HG02571 (cell line): ENCODE measurements around the gene SCFD2.
"Not testable (repeated sequence)": the region's sequence is repeated elsewhere in the genome, so short reads cannot be mapped to it uniquely, and the experiment has no call there.

ENCODE experiments used
- ATAC-seq: cut with Tn5 transposase; IDR thresholded peaks from one replicate; pipeline ENCODE4 v1.9.1; 2021; ENCODE audit warnings: mild to moderate bottlenecking, moderate library complexity; ENCODE audit not compliant: unreplicated experiment

The SCFD2 gene

DNA sequence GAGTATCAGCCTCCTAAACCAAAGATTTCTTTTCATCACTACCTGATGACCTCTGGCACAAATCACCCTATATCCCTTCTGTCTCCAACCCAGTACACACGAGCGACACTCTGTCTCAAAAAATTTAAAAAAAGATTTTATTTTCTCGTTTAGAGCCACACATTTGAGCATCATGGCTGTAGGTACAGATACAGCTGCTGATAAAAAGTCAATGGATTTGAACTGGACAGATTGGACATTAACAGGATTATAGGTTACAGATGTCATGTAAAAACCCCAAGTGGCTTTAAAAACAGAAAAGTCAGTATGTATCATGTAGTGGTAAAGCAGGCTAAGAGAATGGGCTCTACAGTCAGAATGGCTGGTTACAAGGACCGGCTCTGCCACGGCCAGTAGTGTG, 171.1 kb downstream of the SCFD2 start:
- no peak for ATAC-seq

DNA sequence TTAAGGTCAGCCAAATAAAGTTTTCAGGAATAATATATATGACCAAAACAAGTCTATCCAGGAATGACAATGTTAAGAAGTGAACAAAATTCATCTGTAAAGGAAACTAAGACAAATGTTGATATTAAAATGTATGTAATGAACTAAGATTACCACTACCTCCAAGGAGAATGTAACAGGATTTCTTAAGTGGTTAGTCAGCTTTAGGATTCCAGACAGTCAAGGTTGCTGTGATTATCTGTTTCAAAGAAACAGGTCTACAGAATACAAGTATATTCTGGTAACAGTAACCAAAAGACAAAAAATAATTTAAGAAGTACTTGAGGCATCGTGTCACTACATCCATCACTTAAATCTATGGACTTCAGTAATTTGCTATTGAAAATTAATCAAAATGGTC, 172.8 kb downstream of the SCFD2 start:
- no peak for ATAC-seq

DNA sequence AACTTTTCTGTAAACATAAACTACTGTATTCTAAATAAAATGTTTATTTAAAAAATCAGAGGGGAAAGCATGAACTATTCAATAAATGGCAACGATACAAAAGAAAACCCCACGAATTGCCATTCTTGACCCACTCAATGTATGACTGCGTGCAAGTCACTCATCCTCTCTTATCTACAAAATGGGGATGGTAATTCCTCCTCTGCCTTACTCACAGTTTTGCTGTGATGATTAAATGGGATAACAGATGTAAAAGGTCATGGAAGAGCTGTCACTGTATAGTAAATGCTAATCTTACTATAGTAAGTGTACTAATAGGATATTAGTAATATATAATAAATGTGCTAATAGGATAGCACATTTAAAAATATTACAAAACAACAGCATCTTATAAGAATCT, 173.4 kb downstream of the SCFD2 start:
- ATAC-seq = no peak

DNA sequence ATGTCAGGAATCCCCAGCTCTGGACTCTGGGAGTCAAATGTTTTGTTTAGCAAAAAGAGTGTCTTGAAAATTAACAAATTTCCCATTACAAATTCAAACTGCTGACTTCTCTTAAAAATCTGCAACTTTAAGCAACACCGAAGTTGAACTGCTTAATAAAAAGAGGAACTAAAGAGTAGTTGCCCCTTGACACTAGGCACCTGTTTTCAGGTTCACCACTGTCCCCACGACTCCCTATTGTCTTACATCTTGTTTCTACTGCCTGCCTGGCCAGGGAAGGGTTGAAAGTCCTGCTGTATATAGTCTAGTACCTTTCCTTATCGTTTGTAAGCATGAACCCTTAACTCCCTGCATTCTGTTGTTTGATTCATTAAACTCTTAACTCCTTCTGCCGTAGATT, 173.9 kb downstream of the SCFD2 start:
- no peak for ATAC-seq

DNA sequence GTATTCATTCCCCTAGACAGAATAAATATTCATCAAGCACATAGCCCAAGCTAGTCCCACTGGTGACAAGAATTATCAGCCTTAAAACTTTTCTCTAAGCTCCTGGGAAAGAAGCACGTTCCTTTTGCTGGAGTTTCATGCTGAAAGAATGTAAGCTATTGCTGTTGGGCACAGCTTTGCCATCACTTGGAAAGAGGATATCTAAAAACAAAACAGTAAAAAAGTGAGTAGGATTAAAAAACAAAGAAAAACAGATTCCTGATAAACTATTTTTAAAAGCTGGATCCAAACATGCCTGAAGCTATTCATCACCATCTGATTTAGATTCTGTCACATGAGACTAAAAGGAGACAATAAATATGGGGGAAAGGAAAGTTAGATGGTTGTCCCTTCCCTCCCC, 176.8 kb downstream of the SCFD2 start:
- ATAC-seq = no peak

DNA sequence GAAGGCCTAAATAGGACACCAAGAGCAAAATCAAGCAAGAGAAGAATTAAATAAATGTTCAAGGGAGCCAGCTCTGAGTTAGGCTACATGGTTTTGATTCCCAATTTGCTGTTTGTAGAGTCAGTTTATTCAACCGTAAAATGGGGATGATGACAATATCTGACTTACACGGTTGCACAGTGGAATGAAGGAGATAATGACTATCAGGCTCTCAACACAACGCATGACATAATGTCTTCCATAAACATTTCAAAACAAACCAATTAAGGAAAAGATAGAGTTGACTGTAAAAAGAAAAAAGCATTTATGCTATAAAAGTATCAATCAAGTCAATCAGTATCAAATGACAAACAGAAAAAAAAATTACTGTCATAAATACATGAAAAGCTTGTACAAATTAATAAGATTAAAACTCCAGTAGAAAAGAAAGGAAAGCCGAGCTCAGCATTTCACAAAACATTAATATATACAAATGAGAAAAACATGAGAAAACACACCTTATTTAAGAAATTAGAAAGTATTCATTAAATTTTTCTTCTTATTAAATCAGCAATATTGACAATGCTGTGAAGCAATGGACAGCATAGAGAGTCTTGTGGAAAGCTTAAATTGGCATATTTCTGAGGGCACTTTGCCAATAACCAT, 179.0 kb downstream of the SCFD2 start:
- no peak for ATAC-seq

DNA sequence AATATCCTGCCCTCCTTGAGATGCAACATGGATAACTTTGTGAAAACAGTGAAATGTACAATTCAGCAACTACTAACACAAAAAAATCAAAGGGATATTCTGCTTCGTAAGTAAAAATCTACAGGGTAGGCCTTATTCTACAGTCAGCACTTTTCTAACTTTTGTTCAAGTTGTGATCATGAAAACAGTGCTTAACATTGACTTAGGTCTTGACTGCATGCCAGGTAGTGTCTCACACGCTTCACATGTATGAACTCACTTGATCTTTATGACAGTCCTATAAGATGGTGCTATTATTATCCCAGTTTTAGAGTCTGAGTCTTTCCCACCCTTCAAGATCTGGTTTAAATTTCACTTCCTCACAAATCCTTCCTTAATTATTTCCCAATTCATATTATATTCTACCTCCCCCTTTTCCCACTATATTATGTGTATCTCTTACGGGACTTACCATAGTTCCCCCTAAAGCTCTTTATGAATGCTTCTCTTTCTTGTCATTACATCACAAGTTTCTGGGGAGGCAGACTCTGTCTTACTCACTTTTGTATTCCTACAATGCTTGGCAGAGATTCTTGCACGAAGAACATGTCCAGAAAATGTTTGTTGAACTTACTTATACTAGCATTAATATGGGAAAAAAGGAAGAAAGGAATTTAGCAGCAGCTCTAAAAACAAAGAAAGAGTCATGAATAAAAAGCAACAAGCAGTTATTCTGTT, 179.8 kb downstream of the SCFD2 start:
- no peak for ATAC-seq

DNA sequence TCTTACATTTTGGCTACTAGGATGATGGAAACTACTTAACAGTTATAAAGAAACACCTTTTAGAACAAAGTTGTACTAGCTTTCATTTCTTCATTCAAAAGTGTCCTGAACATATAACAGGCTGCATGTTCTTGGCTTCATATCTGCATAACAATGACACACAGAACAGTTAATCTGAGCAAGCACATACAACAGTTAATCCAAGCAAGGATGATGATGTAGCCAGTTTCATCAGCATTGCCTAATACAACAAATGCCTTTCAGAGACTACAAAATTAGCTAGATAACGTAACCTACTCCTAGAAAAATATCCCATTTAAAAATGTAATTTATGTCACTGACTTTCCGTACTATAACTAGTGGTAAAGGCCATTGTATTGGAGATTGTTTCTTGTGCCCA, 182.1 kb downstream of the SCFD2 start:
- no peak for ATAC-seq

DNA sequence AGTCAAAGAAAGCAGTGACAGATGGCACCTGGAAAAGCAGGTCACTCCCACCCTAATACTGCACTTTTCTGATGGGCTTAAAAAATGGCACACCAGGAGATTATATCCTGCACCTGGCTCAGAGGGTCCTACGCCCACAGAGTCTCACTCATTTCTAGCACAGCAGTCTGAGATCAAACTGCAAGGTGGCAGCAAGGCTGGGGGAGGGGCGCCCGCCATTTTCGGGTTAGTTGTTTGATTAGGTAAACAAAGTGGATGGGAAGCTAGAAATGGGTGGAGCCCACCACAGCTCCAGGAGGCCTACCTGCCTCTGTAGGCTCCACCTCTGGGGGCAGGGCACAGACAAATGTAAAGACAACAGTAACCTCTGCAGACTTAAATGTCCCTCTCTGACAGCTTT, 188.1 kb downstream of the SCFD2 start:
- ATAC-seq = not testable (repeated sequence)

DNA sequence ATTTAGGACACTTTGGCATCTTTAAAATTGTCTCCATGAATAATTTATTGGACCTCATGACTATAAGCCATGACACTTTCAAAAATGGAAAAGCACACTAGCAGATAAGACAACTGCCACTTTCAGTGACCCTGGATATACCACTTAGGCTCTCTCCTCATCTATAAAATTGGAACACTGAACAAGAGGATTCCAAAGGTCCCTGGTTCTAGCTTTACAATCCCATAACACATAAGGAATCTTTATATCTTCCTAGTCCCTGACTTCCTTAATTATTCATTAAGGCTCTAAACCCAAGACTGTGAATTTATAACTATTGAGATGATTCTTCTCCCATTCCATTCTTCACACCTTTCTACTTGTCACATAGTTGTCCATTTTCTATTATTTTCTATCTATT, 190.2 kb downstream of the SCFD2 start:
- no peak for ATAC-seq

DNA sequence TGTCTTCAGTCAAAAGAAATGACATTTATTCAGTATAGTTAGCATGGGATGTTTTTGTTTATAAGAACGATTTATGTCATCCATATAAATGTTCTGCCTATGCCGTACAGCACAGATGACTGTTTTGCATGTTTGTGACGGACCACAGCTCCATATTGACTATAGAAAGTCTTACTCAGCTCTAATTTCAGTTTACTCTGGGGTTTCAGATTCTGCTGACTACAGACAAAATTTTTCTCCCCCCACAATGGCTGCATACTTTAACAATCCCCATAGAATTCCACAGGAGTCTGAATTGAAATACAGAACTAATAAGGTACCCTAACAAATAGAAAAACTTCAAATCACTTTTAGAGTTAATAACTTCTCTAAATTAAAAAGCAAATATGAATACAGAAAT, 191.0 kb downstream of the SCFD2 start:
- no peak for ATAC-seq

DNA sequence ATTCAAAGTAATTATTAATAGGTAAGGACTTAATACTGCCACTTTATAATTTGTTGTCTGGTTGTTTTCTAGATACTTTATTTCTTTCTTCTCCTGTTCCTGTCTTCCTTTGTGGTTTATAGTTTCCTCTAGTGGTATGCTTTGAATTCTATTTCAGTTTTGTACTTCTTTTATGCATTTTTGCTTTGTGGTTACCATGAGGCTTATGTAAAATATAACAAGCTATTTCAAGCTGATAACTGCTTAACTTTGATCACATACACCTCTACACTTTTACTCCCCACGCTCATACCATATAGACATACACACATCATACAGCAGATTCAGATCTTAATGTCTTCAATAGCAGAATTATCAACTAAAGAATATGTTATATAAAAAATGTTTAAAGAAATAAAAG, 192.3 kb downstream of the SCFD2 start:
- no peak for ATAC-seq

DNA sequence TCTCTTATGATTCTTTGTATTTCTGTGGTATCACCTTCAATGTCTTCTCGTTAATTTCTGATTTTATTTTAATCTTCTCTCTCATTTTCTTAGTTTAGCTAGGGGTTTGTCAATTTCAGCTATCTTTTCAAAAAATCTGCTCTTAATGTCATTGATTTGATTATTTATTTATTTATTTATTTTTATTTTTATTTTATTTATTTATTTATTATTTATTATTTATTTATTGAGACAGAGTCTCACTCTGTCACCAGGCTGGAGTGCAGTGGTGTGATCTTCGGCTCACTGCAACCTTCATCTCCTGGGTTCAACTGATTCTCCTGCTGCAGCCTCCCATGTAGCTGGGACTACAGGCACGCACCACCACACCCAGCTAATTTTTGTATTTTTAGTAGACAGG, 194.1 kb downstream of the SCFD2 start:
- no peak for ATAC-seq

DNA sequence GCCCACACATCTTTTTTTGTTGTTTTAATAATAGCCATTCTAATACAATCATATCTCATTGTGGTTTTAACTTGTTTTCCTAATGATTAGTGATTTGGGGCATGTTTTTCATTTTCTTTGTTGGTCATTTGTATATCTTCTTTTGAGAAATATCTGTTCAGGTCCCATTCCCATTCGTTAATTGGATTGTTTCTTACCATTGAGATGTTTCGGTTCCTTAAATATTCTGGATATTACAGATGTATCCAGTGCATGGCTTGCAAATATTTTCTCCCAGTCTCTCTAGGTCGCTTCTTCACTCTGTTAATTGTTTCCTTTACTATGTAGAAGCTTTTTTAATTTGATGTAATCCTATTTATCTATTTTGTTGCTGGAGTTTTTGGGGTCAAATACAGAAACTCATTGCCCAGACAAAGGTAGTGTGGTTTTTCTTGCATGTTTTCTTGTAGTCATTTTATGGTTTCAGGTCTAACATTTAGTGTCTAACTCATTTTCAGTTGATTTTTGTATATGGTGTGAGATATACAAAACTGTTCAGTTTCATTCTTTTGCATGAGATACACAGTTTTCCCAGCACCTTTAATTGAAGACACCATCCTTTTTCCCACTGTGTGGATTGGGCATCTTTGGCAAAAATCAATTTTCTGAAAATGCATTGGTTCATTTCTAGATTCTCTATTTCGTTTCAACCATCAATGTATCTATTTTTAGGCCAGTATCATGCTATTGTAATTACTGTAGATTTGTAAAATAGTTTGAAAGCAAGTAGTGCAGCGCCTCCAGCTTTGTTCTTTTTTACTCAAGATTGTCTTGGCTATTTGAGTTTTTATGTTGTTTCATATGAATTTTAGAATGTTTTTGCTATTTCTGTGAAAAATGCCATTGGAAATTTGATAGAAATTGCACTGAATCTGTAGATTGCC, 195.9 kb downstream of the SCFD2 start:
- no peak for ATAC-seq

DNA sequence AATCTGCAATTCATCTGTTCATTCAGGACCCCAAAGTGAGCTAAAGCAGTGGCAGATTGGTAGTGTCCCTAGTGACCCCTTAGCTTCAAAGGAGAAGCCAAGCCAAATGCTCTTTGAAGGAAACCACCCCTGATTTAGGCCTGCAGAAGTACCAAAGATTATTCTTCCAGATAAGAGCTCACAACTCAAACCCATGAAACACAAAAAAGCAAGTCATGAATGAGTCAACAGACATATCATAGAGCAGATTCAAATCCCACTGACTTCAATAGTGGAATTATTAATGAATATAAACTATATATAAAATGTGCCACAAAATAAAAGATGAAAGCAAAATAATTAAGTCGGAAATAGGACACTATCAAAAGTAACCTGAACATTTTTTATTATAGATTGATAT, 197.6 kb downstream of the SCFD2 start:
- no peak for ATAC-seq

DNA sequence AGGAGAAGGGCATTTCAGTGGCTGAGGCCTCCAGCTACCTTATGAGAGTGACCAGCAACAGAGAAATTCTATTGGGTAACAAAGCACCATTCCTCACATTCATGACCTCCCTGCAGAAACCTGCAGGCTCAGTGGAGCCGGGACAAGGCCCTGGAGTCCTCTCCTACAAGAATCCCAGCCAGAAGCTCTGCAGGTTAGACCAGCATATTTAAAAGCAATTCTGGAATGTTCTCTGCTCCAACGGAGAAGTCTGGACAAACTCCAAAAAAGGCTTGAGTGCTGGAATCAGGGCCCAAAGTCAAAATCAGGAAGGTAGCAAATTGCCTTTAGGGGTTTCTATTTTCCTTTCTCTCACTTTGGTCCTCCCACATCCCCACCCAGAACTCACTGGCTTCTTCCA, 202.9 kb downstream of the SCFD2 start:
- ATAC-seq = no peak

DNA sequence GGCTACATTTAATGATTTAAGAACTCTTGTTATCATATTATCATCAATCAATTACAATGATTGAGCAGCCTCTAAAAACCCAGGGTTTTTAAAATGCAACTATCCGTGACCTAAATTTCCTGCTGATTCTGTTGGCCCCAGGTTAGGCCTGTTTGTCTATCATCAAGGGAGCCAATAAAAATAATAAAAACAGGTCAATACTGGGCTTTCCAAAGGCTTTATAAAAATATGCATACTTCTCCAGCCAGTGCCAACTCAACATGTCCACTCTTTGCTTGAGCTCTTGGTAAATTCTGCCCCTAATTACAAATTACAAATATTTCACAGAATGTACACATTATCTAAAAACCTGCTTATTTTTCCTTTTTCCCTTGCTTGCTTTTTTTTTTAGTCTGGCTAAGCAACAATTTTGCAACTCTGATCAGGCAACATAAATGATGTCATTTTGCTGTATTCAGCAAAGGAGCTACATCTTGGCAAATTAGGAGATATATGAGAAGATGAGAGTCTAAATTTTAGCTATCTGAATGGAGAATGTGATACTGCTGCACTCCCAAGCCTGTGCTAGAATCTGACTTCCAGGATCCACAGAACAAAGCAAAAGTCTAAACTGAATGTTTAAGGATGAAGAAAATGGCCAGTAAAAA, 204.0 kb downstream of the SCFD2 start:
- no peak for ATAC-seq

DNA sequence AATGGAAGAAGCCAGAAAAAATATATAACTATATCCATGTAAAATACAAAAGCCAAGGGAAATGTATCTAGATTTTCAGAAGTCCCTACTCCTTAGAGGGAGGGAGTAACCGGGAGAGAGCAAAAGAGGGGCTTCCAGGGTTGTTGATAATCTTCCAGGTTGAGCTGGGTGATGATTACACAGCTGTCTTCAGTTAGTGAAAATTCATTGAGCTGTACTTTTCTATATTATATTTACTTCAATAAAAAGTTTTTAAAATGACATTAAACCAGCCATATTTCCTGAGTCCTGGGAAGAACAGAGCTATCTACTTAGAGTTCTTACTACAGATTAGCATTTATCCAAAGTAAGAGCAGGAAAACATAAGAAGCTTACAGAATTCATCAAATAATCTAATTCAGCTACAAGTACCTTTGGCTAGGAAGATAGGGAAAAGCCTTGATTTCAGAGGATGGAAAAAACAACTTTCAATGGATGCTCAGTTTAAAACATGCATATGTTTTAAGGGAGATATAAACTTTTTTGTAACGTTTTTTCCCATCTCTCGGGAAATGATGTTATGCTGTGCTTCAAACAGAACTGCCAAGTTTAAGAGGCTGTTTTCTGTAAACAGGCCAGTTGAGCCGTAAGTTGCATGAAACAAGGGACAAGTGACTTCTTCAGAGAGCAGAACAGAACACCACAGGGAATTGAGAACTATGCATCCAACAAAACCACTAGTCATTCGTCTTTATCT, 204.6 kb downstream of the SCFD2 start:
- ATAC-seq = no peak

DNA sequence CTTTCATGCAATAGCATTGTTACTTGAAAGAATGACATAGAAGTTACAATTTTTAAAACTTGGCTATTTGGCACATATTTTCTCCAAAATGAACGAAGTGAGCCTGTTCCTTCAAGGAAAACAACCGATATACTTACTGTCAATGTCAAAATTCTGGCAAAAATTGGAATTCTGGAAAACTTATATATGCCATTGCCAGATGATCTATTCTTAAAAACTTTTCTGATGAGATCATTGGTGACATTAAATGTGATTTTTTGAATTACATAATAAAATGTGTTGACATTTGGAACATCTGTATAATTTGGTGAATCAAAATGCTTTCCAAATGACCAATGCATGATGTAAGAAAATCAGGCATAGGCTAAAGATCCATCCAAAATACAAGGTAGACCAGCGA, 209.0 kb downstream of the SCFD2 start:
- no peak for ATAC-seq

DNA sequence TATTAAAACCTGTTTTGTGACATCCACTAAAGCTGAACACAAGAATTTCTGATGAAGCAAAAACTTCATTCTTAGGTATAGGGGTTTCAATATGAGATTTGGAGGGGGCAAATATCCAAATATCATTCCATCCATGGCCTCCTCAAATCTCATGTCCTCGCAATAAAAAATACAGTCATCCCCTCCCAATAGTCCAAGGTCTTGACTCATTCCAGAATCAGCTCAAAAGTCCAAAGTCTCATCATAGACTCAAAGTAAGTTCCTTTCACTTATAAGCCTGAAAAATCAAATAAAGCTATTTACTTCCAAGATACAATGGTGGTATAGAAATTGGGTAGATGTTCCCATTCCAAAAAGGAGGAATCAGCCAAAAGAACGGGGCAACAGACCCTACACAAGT, 213.4 kb downstream of the SCFD2 start:
- no peak for ATAC-seq

DNA sequence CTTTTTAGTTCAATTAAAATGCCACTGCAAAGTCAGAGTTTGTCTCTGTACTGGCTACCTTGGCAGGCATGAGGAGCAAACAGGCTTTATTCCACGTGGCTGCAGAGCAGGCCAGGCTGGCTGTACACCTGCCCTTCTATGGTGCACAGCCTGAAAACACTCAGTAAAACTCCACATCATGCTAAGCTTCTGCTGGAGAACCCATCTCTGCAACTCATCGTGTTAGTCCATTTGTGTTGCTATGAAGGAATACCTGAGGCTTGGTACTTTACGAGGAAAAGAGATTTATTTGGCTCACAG, 214.4 kb downstream of the SCFD2 start:
- no peak for ATAC-seq
